Dedifferentiated amniotic fluid mesenchymal stem cell (primary cell): ENCODE measurements around the gene RTL10.
A peak's percentile ranks its signal among the peaks of the same experiment; 100 is the strongest.

ENCODE experiments used
- DNase-seq: peaks from one replicate; pipeline ENCODE4 v3.0.0-alpha.2; 2016; ENCODE audit errors: extremely low spot score

The RTL10 gene

DNA sequence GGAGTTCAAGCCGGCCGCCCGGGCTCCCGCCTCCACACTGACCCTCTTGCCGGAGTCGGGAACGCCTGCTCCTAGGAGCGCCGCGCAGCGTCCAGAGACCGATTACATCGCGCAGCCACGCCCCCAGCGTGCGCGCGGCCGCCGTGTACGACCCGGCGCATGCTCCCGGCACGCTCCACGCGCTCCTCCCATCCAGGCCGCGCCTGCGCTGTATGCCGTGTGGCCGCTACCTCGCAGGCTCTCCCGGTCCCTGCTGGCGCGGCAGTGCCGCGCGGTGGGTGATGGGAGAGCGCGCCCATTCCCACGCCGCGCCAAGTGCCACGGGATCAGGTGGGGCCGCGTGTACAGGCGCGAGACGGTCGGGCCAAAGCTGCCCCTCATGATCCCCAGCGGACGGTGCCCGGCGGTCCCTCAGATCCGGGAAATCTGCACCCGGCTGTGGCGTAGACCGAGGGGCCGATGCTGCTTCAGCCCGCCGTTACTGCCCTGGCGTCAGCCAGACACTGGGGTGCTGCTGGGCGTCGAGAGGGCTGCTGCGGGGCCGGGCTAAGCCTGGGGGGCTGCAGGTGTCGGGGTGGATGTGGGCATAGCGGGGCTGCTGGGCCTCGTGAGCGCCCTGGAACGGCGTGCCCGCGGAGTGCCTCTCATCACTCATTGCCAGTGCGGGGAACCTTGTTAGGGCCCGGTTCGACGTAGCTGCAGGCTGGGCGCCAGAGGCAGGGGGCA is at the start of gene RTL10, which contains the start of gene GNB1L:
RTL10 (minus strand) TSS at position 97 of the 726 bp plus-strand sequence. CDS start 2,613 bp downstream, outside the sequence.
GNB1L (minus strand) TSS at position 97 of the 726 bp plus-strand sequence. CDS start 33,519 bp downstream, outside the sequence.
- DNase-seq = peak; percentile 96

DNA sequence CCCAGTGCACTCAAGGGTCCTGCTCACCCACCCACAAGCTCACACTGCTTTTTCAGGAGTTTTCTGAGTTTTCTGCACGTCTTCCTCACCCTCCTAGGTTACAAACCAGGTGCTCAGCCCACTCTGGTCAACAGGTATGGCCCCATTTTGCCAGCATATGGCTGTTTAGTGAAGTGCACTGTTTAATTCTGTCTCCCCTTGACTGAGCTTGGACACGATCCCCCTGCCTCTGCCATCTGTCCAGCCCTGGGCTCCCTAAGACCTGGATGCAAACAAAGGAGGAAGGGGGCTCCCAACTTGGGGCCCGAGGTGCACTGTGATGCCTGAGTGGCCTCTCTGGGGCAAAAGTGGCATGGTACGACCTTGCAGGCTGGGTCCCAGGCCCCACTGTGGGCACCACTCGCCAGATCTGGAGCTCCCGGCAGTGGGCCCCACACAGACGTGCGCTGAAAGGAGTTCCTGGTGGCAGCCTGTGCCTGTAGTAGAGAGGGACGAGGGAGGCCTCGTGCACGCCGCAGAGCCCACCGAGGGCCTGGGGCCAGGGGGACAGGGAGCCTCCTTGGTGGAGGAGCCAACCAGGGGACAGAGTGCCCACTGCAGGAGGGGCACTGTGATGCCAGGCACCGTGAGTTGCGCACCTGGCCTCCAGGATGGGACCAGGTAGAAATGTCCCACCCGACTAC is 49.6 kb upstream of the RTL10 start:
- no peak for DNase-seq

- DNase-seq = no peak
Observed at GRCh38 chr22:19903513-19903912, 48.8 kb upstream of the RTL10 start.

GRCh38 chr22:19903031-19903430 is 48.4 kb upstream of the RTL10 start:
- DNase-seq = no peak

DNA sequence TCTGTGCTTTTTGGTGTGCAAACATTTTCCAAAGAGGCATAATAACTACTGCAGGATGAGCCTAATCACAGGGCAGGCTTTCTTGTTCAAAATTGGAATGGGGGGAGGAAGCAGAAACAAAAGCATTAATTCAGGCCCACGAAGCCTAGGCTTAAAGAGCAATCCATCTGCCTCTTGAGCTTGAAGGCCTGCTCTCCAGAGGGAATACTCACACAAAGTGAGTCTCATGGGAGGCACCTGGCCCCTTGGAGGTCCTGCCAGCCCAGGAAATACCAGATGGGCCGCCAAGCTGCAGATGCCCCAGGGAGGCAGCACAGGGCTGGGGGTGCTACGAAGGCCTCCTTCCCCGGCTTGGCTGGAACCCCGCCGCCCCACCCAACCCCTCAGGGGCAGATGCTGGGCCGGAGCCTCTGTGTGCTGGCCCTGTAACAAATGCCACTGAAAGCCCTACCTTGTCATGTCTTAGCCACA is 47.6 kb upstream of the RTL10 start:
- DNase-seq = no peak

GRCh38 chr22:19901577-19902244 is 47.0 kb upstream of the RTL10 start:
- DNase-seq = no peak

DNA sequence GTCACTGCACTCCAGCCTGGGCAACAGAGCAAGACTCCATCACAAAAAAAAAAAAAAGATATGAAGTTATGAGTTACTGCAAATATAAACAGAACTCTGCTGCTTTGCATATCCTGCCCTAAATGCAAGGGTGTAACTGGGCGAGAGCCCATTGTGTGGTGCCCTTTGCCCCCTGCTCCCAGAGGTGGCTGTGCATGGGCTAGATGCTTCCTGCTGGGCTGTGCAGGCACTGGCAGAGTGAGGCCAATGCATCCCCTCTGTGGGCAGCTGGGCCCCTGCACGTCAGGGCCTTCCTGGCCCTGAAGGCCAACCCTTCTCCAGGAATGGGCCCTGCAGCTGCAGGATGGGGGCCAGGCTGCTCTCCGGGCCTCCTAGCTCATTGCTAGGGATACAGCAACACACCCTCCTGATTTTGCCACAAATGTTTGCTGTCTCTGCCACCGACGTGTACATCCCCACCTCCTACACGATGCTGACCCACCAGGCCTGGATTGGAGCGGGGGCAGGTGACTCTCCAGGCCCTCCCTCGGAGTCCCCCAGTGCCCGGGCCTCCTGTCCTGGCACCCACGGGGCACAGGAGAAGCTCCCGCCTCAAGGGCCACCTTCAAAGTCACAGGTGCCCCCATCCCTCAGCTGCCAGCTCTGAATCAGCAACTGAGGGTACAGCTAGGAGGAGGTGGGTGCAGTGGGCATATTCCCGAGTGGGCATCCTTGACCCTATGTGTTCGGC is 46.2 kb upstream of the RTL10 start:
- no peak for DNase-seq

DNA sequence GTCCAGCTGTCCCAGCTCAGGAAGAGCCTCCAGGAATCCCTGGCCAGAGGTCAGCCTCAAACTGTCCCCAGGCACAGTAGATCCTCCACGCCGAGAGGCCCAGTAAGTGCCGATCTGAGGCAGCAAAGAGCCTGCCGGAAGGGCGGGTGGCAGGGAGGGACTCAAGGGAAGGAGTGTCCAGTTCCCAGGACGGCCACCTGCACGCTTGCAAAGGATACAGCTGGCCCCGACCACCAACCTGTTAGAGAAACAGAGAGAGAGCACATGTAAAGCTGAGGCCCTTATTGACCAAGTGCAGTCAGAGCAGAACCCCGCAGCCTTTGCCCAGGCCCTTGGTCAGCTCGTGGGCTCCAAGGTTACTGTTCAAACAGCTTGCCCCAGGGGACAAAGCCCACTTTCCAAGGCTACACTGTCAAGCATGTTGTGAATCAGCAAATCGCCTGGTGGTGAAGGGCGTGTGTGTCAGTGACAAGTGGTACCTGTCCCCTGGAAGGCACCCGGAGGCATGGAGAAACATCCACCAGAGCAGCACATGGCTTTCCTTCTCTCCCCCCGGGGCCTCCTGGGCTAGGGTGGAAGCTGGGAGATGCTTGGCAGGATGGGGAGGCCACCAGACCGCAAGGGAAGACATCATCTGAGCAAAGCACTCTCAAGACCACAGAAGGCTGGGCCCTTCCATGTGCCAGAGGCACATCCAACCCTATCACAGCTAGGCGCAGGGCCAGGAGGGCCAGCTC is 44.3 kb upstream of the RTL10 start:
- no peak for DNase-seq

GRCh38 chr22:19898145-19898544 is 43.5 kb upstream of the RTL10 start:
- DNase-seq = no peak

DNA sequence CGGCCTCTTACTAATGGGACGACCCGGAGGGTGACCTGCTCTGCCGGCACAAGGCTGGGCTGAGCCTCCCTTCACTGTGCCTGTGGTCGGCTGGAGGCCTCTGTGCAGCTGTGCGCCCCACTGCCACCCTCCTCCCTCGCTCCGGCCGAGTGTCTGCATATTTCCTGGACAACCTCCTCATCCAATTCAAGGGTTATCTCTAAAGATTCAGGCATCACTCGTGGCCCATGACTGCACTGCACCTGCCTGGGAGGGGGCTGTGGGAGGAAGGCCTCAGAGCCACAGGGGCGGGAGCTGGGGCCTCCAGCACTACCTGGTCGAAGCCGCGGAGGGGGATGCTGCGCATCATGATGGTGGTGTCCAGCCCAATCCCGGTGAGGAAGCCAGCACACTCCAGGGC is 43.1 kb upstream of the RTL10 start:
- no peak for DNase-seq

DNA sequence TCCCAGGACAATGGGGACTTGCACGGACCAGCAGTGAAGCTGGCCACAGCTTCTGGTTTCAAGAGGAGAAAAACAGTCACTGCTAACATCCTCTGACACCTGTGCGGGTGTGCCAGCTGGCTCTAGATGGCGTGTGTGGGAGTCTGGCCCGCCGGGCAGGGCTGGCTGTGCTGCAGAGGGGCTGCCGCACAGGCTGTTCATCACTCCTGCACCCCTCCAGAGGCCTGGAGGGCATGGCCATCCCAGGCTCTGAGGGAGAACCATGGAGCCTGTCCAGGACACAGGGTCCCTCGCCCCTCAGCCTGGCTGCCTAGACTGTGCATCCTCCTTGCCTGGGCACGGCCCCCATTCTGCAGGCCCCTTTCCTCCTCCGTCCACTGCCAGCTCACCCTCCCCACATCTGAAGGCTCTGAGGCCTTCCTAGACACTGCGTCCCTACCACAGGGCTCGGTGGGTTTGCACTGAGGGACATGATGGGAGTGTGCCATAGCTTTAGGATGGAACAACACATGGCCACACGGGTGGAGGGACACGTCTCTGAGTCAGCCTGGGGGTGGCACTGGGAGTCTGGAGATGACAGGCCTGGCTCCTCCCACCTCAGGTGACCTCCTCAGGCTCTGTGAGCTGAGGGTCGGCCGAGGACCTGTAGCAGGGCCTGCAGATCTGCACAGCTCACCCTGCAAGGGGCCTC is 42.1 kb upstream of the RTL10 start:
- DNase-seq = no peak

- no peak for DNase-seq
Observed at GRCh38 chr22:19895160-19895849, 40.6 kb upstream of the RTL10 start.

GRCh38 chr22:19893363-19893762 is 38.7 kb upstream of the RTL10 start:
- no peak for DNase-seq

DNA sequence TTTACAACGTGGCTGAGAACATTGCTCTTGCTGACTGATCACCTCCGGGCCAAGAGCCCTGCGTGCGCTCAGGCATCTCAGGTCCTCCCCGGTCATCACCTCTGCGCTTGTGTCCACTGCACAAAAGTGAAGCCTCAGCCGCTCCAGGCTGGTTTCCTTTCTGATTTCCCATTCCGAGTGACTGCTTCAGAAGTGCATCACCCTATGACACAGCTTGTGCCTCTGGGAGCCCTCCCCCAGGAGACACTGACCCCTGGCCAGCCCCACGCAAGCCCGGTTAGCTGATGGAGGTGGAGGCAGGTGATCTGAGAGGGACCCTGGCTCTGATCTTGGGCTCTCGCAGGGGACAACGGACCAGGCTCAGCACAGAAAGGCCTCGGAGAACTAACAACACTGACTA is 38.3 kb upstream of the RTL10 start:
- DNase-seq = no peak

DNA sequence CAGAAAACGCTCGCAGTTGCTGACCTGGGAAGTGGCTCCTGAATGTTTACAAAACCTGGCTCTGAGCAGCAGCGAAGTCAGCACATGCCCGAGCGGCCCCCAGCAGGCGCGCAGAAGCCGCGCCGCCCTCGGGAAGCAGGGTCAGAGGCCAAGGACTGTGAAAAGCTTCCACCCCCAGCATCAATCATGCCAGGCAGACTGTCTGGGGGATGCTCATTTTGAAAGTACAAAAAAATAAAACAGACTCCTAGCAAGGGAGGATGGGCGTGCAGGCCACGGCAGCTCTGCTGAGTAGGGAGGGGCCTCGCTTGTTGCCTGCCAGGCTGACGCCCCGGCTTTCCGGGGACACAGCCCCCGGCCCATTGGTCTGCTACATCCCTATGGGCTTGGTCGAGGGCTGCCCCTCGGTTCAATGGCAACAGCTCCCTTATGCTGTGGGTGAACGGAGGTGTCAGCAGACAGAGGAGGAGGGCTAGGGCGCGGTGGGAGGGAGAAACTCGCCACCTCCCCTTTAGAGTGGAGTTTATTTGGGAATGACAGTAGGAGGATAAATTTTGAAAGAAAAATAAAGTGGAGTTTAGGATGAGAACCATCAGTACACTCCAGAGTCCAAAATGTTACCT is 37.7 kb upstream of the RTL10 start:
- no peak for DNase-seq

GRCh38 chr22:19891317-19892256 is 36.9 kb upstream of the RTL10 start:
- no peak for DNase-seq

DNA sequence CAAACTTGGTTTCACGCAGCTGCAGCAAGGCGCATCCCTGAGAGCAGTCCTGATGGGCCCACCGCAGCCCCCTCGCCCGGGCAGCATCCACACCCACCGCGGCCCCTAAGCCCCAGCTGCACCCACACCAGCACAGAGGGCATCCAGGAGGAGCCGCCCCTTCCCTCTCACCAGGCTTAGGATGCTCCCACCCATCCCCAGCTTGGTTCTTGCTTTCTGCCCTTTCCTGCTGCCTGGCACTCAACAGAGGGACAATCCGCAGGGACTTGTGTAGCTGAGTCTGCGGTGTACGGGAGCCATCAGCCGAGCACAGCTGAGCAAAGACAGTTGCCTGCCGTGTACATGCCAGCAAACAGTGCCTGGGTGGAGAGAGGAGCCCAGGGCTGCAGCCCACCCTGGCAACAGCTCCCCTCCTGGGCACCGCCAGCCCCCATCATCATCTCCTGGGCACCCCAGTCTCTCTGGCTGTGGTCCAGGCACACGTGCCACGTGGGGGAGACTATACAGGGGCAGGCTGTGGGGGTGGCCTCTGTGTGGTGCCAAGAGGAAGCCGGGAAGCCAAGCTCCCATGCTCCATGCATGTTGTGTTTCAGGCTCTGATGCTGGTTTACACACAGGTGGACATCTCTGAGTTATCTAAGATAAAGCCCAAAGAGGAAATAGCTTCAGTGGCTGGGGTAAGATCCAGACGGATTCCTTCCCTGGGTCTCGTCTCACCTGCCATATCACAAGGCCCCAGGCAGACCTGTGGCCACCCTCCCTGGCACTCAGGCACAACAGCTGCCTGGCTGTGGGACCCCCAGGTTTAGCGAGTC is 36.0 kb upstream of the RTL10 start:
- no peak for DNase-seq

- no peak for DNase-seq
Observed at GRCh38 chr22:19889951-19890350, 35.3 kb upstream of the RTL10 start.
